ENCODE data around the gene ATG9B. TPM values are rescaled to one million over a fixed set of nuclear protein-coding genes. Genes with fewer than 3 reads are reported as not detected.

The ATG9B gene
- total RNA-seq, 4 donors from 2014 or later, result 0.55 to 1.5 (median 0.76) TPM; not detected in 1

- Histone ChIP-seq H3K9me3 (no peaks in the 10 kb centered on the region), H3K36me3 (no peaks in the 10 kb centered on the region), H3K4me3 (no peak overlapping the region), H3K27me3 (no peaks in the 10 kb centered on the region), H3K4me1 (peaks cover 7 to 11% of the 10 kb centered on the region in 2 donors), H3K27ac (no peak overlapping the region)
- no peak for TF ChIP-seq POLR2A (IDR thresholded peaks at IDR 0.05)
- TF ChIP-seq, protein P1, sequence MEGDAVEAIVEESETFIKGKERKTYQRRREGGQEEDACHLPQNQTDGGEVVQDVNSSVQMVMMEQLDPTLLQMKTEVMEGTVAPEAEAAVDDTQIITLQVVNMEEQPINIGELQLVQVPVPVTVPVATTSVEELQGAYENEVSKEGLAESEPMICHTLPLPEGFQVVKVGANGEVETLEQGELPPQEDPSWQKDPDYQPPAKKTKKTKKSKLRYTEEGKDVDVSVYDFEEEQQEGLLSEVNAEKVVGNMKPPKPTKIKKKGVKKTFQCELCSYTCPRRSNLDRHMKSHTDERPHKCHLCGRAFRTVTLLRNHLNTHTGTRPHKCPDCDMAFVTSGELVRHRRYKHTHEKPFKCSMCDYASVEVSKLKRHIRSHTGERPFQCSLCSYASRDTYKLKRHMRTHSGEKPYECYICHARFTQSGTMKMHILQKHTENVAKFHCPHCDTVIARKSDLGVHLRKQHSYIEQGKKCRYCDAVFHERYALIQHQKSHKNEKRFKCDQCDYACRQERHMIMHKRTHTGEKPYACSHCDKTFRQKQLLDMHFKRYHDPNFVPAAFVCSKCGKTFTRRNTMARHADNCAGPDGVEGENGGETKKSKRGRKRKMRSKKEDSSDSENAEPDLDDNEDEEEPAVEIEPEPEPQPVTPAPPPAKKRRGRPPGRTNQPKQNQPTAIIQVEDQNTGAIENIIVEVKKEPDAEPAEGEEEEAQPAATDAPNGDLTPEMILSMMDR (IDR thresholded peaks at IDR 0.05), result no peak
- DNase-seq, result no peak
- intact Hi-C loops (cut with DNase I; ENCODE audit: low total_unique reads), result no loop called here
Measured at GRCh38 chr7:151040616-151041375, 16.5 kb upstream of the ATG9B start.

- Histone ChIP-seq H3K36me3 (no peaks in the 10 kb centered on the region), H3K4me1 (peaks cover 7 to 11% of the 10 kb centered on the region in 2 donors), H3K27me3 (no peaks in the 10 kb centered on the region), H3K4me3 (no peak overlapping the region), H3K27ac (peak overlapping the region; percentile 79), H3K9me3 (no peaks in the 10 kb centered on the region)
- no peak for TF ChIP-seq POLR2A (IDR thresholded peaks at IDR 0.05)
- TF ChIP-seq, protein P1 (IDR thresholded peaks at IDR 0.05), result no peak
- intact Hi-C loops (cut with DNase I; ENCODE audit: low total_unique reads), result no loop called here
- DNase-seq, result no peak
Measured at GRCh38 chr7:151039850-151040548, 15.7 kb upstream of the ATG9B start.

DNA sequence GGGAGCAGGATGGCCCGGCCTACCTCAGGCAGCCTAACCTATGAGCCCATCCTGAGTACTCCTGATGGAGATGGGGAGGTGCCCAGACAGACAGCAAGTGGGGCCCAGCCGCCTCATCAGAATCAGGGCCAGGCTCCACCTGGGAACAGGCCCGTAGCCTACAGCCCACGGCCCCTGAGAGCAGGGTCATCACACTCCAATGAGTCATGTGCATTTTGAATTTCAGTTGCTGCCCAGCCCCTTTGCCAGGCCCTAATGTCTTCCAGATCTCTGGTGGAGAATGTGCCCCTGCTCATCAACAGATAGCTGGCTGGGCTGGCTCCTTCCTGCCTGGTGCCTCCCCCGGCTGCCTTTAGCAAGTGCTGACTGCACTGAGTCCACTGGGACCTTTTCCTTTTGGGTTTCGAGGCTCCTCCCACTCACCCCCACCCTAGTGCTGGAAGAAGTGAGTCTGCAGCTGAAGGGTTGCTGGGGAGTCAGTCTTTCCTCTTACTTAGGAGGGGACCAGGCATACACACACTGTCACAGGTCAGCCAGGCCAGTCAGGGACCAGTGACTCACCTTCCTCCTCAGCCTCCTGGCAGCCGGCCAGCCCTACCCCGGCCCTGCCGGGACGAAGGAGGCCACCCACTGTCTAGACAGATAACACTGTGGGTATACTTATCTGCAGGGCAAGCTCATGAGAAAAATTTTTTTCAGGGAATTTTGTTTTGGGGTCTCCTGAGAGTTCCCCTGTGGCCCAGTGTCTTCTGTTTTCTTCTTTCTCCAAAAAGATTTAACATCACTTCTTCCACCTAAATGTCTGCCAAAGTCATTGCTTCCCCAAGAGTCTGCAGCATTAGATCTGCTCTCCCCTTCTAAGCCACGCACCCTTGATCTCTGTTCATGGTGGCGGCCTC lies 14.9 kb upstream of the ATG9B start:
- peak in 1 of 2 donors; percentile 35 for TF ChIP-seq POLR2A (IDR thresholded peaks at IDR 0.05)
- TF ChIP-seq, protein P1 (IDR thresholded peaks at IDR 0.05), result no peak
- DNase-seq, result peak; percentile 74 to 92
- peak overlapping the region; percentile 79 for H3K27ac ChIP-seq
- H3K36me3 ChIP-seq, result no peaks in the 10 kb centered on the region
- H3K4me1 ChIP-seq, result peaks cover 7 to 11% of the 10 kb centered on the region in 2 donors
- intact Hi-C loops (cut with DNase I; ENCODE audit: low total_unique reads), result no loop called here
- H3K27me3 ChIP-seq, result no peaks in the 10 kb centered on the region
- H3K9me3 ChIP-seq, result no peaks in the 10 kb centered on the region
- H3K4me3 ChIP-seq, result no peak overlapping the region

GRCh38 chr7:151035902-151036301 lies 11.6 kb upstream of the ATG9B start:
- Histone ChIP-seq H3K36me3 (no peaks in the 10 kb centered on the region), H3K4me3 (no peak overlapping the region), H3K27ac (no peak overlapping the region), H3K9me3 (no peaks in the 10 kb centered on the region), H3K4me1 (peaks cover 7 to 11% of the 10 kb centered on the region in 2 donors), H3K27me3 (no peaks in the 10 kb centered on the region)
- intact Hi-C loops (cut with DNase I; ENCODE audit: low total_unique reads), result no loop called here
- TF ChIP-seq POLR2A (IDR thresholded peaks at IDR 0.05), result no peak
- TF ChIP-seq, protein P1 (IDR thresholded peaks at IDR 0.05), result no peak
- no peak for DNase-seq

All from uterus (tissue), 4 donors.